Measurements from ENCODE around the gene COL4A6. TPM values are rescaled to one million over a fixed set of nuclear protein-coding genes. Genes with fewer than 3 reads are reported as not detected.

The COL4A6 gene
- total and polyA plus RNA-seq, 2 of the 8 experiments (the other 6 are each of a cell fraction or from before 2014, with no cell fraction given) = 5.9 to 11.8 TPM

DNA sequence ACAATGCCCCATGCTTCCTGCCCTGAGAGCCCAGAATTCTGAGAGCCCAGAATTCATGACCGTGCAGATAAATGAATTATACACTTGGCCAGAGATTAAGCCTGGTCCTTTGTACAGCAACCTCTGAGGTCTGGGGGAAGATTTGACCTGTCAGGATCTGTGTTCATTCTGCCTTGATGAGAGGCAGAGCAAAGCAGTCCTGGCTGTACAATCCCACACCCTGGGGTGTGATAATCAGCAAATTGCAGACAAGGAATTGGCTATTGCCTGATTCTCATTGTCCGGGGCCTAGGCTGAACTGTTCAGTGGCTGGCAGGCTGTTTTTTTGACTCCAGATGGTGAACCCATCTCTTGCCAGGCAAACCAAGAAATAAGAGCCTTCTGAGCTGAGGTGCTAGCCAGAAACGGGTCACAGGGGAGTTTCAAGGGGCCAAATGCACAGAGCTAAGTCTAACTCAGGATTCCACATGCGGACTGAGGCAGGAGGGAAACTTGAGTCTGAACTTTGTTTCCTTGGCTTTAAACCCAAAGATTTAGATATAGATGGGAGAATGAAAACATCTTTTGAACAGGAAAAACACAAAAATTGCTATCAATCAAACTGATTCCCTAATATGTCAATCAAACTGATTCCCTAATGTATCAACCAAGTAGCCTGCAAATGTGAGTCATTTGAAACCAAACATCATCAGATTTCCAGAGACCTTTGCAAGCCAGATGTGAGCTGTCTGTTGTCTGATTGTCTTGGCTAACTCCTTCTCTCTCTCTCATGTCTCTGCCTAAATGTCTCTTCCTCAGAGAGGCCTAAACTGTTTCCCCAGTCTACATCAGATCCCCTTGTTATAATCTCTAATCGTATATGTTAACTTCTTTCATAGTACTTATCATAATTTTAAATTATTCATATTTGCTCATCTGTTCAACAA, 187.3 kb downstream of the COL4A6 start:
- Histone ChIP-seq H2AFZ (ENCODE audit: low read length) (no peak overlapping the region), H3K4ac (replicated peaks; ENCODE audit: insufficient read length, low read depth, low read length) (no peak overlapping the region), H3K79me2 (ENCODE audit: control insufficient read depth in 1 of 2, insufficient read depth in 2 of 2, low read length in 2 of 2) (no peaks in the 10 kb centered on the region), H3K9me3 (ENCODE audit: insufficient read depth in 2 of 2, low read depth in 1 of 2, low read length in 1 of 2) (no peaks in the 10 kb centered on the region), H3K4me3 (ENCODE audit: extremely low read depth in 1 of 4, insufficient read depth in 2 of 4, low read depth in 3 of 4, low read length in 4 of 4) (no peak overlapping the region), H3K9ac (replicated peaks in 1 of 4; ENCODE audit: extremely low read depth in 1 of 4, low read depth in 3 of 4, low read length in 3 of 4) (no peak overlapping the region), H4K8ac (ENCODE audit: extremely low read depth, insufficient read depth, low read length) (no peak overlapping the region), H3K4me1 (replicated peaks in 1 of 4; ENCODE audit: control insufficient read depth in 3 of 4, insufficient read depth in 4 of 4, low read length in 3 of 4) (no peaks in the 10 kb centered on the region), H2BK120ac (replicated peaks; ENCODE audit: low read depth, low read length) (no peak overlapping the region), H2BK12ac (ENCODE audit: low read depth, low read length) (no peak overlapping the region), H3K23ac (ENCODE audit: insufficient read length) (no peak overlapping the region), H3K56ac (replicated peaks; ENCODE audit: insufficient read length, low read depth, low read length) (no peak overlapping the region), H4K20me1 (replicated peaks in 1 of 2; ENCODE audit: control insufficient read depth in 1 of 2, insufficient read depth in 2 of 2, low read length in 2 of 2) (no peaks in the 10 kb centered on the region), H2BK5ac (ENCODE audit: low read depth, low read length) (no peak overlapping the region), H4K91ac (replicated peaks; ENCODE audit: insufficient read length, low read length) (no peak overlapping the region), H3K23me2 (ENCODE audit: low read depth, low read length) (no peaks in the 10 kb centered on the region), H3K18ac (ENCODE audit: extremely low read depth, low read length) (no peak overlapping the region), H3K36me3 (ENCODE audit: control insufficient read depth in 2 of 4, insufficient read depth in 4 of 4, low read length in 3 of 4) (no peaks in the 10 kb centered on the region), H3K14ac (ENCODE audit: insufficient read length) (no peak overlapping the region), H3K4me2 (ENCODE audit: insufficient read depth in 1 of 2, low read depth in 2 of 2, low read length in 2 of 2) (no peak overlapping the region), H2BK20ac (ENCODE audit: low read length) (no peak overlapping the region), H3K27me3 (replicated peaks in 1 of 4; ENCODE audit: control insufficient read depth in 3 of 4, extremely low read depth in 1 of 4, insufficient read depth in 3 of 4, low read length in 3 of 4) (no peaks in the 10 kb centered on the region), H3K79me1 (ENCODE audit: low read depth, low read length) (no peaks in the 10 kb centered on the region), H2BK15ac (ENCODE audit: low read length) (no peak overlapping the region), H4K5ac (ENCODE audit: insufficient read length, low read depth, low read length) (no peak overlapping the region), H2AK5ac (ENCODE audit: low read depth, low read length) (no peak overlapping the region), H3K27ac (ENCODE audit: low read depth, low read length) (no peak overlapping the region)
- CTCF ChIA-PET (ENCODE audit: partially characterized antibody) = interaction anchor here (0.5 to 1.5 kb wide), 2 partner anchors 49 to 615 kb away, joined by 3 to 4 read pairs; no protein-coding TSS in a partner anchor
- POLR2A ChIA-PET (ENCODE audit: partially characterized antibody) = no interaction called here
- 87% methylated on average over 5 of the region's 5 CpGs; no CpG with 5 or more reads in 1 of the 2 experiments for WGBS, 2 experiments (ENCODE audit: extremely low coverage in 1 of 2, insufficient coverage in 1 of 2, insufficient read length in 1 of 2, insufficient replicate concordance in 2 of 2, low coverage in 1 of 2, low lambda C conversion rate in 2 of 2, missing lambda C conversion rate in 1 of 2)
- FAIRE-seq (no peak), DNase-seq (ENCODE audit: low read depth in 1 of 2, low spot score in 2 of 2) (no peak)
- no peak for TF ChIP-seq GTF2F1 (IDR thresholded peaks at IDR 0.05; ENCODE audit: borderline replicate concordance, low read depth, low read length)
- TF ChIP-seq, protein P1, sequence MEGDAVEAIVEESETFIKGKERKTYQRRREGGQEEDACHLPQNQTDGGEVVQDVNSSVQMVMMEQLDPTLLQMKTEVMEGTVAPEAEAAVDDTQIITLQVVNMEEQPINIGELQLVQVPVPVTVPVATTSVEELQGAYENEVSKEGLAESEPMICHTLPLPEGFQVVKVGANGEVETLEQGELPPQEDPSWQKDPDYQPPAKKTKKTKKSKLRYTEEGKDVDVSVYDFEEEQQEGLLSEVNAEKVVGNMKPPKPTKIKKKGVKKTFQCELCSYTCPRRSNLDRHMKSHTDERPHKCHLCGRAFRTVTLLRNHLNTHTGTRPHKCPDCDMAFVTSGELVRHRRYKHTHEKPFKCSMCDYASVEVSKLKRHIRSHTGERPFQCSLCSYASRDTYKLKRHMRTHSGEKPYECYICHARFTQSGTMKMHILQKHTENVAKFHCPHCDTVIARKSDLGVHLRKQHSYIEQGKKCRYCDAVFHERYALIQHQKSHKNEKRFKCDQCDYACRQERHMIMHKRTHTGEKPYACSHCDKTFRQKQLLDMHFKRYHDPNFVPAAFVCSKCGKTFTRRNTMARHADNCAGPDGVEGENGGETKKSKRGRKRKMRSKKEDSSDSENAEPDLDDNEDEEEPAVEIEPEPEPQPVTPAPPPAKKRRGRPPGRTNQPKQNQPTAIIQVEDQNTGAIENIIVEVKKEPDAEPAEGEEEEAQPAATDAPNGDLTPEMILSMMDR (IDR thresholded peaks at IDR 0.05; ENCODE audit: control extremely low read depth in 1 of 3, insufficient read depth in 1 of 3, low read depth in 1 of 3, low read length in 3 of 3) = no peak
- TF ChIP-seq EZH2 (IDR thresholded peaks at IDR 0.05; ENCODE audit: low read depth, low read length, severe bottlenecking) = no peak

All from H1 (cell line).